SK-N-SH (cell line): ENCODE data around the gene BCAR1.

Experiments used
- CHD2 ChIP-seq: fragments of 150-350 bp; IDR thresholded peaks from 2 replicates; pipeline ENCODE4 v1.6.1; 2018; ENCODE audit warnings: low read length; ENCODE audit not compliant: partially characterized antibody
- ELF1 ChIP-seq: IDR thresholded peaks from 2 replicates; pipeline ENCODE4 v1.4.0; 2012
- EZH2phosphoT487 ChIP-seq: fragments of 200-600 bp; sonication (generic); IDR thresholded peaks from 2 replicates; pipeline ENCODE4 v1.6.1; 2017; ENCODE audit warnings: low read depth, mixed run types, mild to moderate bottlenecking, antibody characterized with exemption, moderate library complexity, borderline replicate concordance
- FOXJ3 ChIP-seq: sonication (generic); formaldehyde crosslinking; IDR thresholded peaks from 2 replicates; pipeline ENCODE4 v1.5.1; 2020; ENCODE audit warnings: mild to moderate bottlenecking, missing genetic modification reagents
- GABPA ChIP-seq: IDR thresholded peaks from 2 replicates; pipeline ENCODE4 v1.4.0; 2012; ENCODE audit warnings: low read depth, mild to moderate bottlenecking
- RAD21 ChIP-seq: IDR thresholded peaks from 2 replicates; pipeline ENCODE4 v1.6.1; 2012; ENCODE audit warnings: mild to moderate bottlenecking, low read length
- RXRA ChIP-seq: IDR thresholded peaks from 2 replicates; pipeline ENCODE4 v1.4.0; 2012; ENCODE audit warnings: low read depth, mild to moderate bottlenecking, borderline replicate concordance
- YY1 ChIP-seq: IDR thresholded peaks from 2 replicates; pipeline ENCODE4 v1.4.0; 2012; ENCODE audit warnings: low read depth, mild to moderate bottlenecking
- TF ChIP-seq, protein P1 (sequence below): IDR thresholded peaks from 2 replicates; pipeline ENCODE4 v1.4.0; 2012; ENCODE audit warnings: low read depth, borderline replicate concordance
- TF ChIP-seq, protein P2 (sequence below): fragments of 200-600 bp; sonication (generic); IDR thresholded peaks from 2 replicates; pipeline ENCODE4 v1.6.1; 2017; ENCODE audit warnings: antibody characterized with exemption, mild to moderate bottlenecking, moderate library complexity
- TF ChIP-seq, protein P3 (sequence below): IDR thresholded peaks from 2 replicates; pipeline ENCODE4; 2012
- TF ChIP-seq, protein P4 (sequence below): IDR thresholded peaks from 2 replicates; pipeline ENCODE4 v1.4.0; 2012; ENCODE audit warnings: low read depth
- TF ChIP-seq, protein P5 (sequence below): IDR thresholded peaks from 2 replicates; pipeline ENCODE4 v1.6.1; 2012; ENCODE audit warnings: mild to moderate bottlenecking, low read depth, low read length, moderate library complexity
- TF ChIP-seq, protein P6 (sequence below): fragments of 150-350 bp; IDR thresholded peaks from 2 replicates; pipeline ENCODE4 v1.6.1; 2016; ENCODE audit warnings: mild to moderate bottlenecking, low read depth, low read length

DNA sequence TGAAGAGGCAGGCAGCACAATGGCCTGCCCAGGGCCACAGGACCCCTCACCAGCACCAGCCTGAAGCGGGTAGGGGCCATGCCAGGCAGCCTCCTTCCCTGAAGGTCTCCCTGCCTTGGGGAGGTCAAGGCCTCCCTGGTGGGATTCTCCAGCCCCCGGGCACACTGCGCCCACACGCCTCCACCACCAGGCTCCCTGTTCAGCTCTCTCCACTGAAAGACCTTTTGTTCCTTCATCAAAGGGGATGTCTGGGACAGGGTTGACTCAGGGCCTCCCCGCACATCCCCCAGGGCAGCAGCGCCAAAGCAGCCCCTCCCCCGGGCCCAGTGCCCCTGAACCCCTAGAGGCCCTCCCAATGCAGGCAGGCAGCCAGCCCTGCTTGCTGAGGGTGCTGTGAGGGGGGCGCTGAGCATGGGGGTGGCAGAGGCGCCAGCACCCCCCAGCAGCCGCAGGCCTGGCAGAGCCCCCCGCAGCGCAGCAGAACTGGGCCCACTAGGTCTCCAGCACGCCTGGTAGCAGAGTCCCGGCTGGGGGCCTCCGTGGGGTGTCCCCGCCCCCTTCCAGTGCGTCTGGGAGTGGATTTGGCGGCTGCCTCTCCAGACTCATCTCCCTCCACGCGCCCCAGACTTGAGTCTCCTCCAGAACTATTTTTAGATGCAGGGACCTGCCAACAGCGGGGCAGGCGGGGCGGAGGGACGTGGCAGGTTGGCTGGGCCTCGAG, 13.1 kb downstream of the BCAR1 start:
- TF ChIP-seq, protein P1, sequence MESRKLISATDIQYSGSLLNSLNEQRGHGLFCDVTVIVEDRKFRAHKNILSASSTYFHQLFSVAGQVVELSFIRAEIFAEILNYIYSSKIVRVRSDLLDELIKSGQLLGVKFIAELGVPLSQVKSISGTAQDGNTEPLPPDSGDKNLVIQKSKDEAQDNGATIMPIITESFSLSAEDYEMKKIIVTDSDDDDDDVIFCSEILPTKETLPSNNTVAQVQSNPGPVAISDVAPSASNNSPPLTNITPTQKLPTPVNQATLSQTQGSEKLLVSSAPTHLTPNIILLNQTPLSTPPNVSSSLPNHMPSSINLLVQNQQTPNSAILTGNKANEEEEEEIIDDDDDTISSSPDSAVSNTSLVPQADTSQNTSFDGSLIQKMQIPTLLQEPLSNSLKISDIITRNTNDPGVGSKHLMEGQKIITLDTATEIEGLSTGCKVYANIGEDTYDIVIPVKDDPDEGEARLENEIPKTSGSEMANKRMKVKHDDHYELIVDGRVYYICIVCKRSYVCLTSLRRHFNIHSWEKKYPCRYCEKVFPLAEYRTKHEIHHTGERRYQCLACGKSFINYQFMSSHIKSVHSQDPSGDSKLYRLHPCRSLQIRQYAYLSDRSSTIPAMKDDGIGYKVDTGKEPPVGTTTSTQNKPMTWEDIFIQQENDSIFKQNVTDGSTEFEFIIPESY, result 0 out of 2 replicates have a peak, but pooled peaks have one; percentile 40
- TF ChIP-seq RAD21 (no peak), EZH2phosphoT487 (no peak), RXRA (peak; percentile 73; the same call in 1 of the 2 replicates), YY1 (no peak), FOXJ3 (no peak), ELF1 (no peak), CHD2 (no peak), GABPA (no peak)
- TF ChIP-seq, protein P2, sequence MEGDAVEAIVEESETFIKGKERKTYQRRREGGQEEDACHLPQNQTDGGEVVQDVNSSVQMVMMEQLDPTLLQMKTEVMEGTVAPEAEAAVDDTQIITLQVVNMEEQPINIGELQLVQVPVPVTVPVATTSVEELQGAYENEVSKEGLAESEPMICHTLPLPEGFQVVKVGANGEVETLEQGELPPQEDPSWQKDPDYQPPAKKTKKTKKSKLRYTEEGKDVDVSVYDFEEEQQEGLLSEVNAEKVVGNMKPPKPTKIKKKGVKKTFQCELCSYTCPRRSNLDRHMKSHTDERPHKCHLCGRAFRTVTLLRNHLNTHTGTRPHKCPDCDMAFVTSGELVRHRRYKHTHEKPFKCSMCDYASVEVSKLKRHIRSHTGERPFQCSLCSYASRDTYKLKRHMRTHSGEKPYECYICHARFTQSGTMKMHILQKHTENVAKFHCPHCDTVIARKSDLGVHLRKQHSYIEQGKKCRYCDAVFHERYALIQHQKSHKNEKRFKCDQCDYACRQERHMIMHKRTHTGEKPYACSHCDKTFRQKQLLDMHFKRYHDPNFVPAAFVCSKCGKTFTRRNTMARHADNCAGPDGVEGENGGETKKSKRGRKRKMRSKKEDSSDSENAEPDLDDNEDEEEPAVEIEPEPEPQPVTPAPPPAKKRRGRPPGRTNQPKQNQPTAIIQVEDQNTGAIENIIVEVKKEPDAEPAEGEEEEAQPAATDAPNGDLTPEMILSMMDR, result peak; percentile 9; the same call in 1 of the 2 replicates
- TF ChIP-seq, protein P3, sequence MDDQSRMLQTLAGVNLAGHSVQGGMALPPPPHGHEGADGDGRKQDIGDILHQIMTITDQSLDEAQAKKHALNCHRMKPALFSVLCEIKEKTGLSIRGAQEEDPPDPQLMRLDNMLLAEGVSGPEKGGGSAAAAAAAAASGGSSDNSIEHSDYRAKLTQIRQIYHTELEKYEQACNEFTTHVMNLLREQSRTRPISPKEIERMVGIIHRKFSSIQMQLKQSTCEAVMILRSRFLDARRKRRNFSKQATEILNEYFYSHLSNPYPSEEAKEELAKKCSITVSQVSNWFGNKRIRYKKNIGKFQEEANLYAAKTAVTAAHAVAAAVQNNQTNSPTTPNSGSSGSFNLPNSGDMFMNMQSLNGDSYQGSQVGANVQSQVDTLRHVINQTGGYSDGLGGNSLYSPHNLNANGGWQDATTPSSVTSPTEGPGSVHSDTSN, result peak; percentile 38
- TF ChIP-seq, protein P4, sequence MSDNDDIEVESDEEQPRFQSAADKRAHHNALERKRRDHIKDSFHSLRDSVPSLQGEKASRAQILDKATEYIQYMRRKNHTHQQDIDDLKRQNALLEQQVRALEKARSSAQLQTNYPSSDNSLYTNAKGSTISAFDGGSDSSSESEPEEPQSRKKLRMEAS, result peak; percentile 89
- TF ChIP-seq, protein P5, sequence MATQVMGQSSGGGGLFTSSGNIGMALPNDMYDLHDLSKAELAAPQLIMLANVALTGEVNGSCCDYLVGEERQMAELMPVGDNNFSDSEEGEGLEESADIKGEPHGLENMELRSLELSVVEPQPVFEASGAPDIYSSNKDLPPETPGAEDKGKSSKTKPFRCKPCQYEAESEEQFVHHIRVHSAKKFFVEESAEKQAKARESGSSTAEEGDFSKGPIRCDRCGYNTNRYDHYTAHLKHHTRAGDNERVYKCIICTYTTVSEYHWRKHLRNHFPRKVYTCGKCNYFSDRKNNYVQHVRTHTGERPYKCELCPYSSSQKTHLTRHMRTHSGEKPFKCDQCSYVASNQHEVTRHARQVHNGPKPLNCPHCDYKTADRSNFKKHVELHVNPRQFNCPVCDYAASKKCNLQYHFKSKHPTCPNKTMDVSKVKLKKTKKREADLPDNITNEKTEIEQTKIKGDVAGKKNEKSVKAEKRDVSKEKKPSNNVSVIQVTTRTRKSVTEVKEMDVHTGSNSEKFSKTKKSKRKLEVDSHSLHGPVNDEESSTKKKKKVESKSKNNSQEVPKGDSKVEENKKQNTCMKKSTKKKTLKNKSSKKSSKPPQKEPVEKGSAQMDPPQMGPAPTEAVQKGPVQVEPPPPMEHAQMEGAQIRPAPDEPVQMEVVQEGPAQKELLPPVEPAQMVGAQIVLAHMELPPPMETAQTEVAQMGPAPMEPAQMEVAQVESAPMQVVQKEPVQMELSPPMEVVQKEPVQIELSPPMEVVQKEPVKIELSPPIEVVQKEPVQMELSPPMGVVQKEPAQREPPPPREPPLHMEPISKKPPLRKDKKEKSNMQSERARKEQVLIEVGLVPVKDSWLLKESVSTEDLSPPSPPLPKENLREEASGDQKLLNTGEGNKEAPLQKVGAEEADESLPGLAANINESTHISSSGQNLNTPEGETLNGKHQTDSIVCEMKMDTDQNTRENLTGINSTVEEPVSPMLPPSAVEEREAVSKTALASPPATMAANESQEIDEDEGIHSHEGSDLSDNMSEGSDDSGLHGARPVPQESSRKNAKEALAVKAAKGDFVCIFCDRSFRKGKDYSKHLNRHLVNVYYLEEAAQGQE, result no peak
- TF ChIP-seq, protein P6, sequence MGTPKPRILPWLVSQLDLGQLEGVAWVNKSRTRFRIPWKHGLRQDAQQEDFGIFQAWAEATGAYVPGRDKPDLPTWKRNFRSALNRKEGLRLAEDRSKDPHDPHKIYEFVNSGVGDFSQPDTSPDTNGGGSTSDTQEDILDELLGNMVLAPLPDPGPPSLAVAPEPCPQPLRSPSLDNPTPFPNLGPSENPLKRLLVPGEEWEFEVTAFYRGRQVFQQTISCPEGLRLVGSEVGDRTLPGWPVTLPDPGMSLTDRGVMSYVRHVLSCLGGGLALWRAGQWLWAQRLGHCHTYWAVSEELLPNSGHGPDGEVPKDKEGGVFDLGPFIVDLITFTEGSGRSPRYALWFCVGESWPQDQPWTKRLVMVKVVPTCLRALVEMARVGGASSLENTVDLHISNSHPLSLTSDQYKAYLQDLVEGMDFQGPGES, result no peak
